Fibroblast of pulmonary artery (primary cell): ENCODE data around the gene MARK2.

Source experiments
- DNase-seq: peaks from one replicate; pipeline ENCODE4 v3.0.0-alpha.2; 2010; ENCODE audit warnings: low read depth
- H3K4me3 ChIP-seq: replicated peaks from 2 replicates; pipeline ENCODE4 v1.5.1; 2011; ENCODE audit warnings: low read depth, mild to moderate bottlenecking, control low read depth, low read length, moderate library complexity
- CTCF ChIP-seq: IDR thresholded peaks from 2 replicates; pipeline ENCODE4 v1.5.1; 2011; ENCODE audit warnings: mild to moderate bottlenecking, control low read depth, low read length, inconsistent platforms; ENCODE audit errors: missing control alignments

The MARK2 gene

GRCh38 chr11:63887386-63887999 is 48.6 kb downstream of the MARK2 start:
- no peak overlapping the region for H3K4me3 ChIP-seq
- no peak for DNase-seq
- TF ChIP-seq CTCF = no peak

GRCh38 chr11:63888170-63889086 is 49.5 kb downstream of the MARK2 start:
- H3K4me3 ChIP-seq = peak overlapping the region; percentile 17
- peak; percentile 79 for DNase-seq
- no peak for TF ChIP-seq CTCF

GRCh38 chr11:63889344-63889743 is 50.4 kb downstream of the MARK2 start:
- no peak for DNase-seq
- TF ChIP-seq CTCF = no peak
- H3K4me3 ChIP-seq = no peak overlapping the region

- no peak for TF ChIP-seq CTCF
- no peak for DNase-seq
- no peak overlapping the region for H3K4me3 ChIP-seq
Measured at GRCh38 chr11:63890368-63890767, 51.5 kb downstream of the MARK2 start.

- TF ChIP-seq CTCF = no peak
- peak; percentile 57 for DNase-seq
- no peak overlapping the region for H3K4me3 ChIP-seq
Measured at GRCh38 chr11:63892228-63892627, 53.3 kb downstream of the MARK2 start.

- no peak for DNase-seq
- no peak overlapping the region for H3K4me3 ChIP-seq
- no peak for TF ChIP-seq CTCF
Measured at GRCh38 chr11:63893355-63893754, 54.4 kb downstream of the MARK2 start.
